ENCODE results near the gene TNFRSF1B. TPM values are rescaled to one million over a fixed set of nuclear protein-coding genes. Genes with fewer than 3 reads are reported as not detected.

Gene TNFRSF1B
- total and polyA plus RNA-seq, 2 experiments from 2014 or later, result 0.91 to 4.1 TPM

- Mint-ChIP-seq H3K4me3 (no peak overlapping the region), H3K27ac (no peak overlapping the region), H3K9me3 (no peaks in the 10 kb centered on the region), H3K4me1 (peaks cover 16% of the 10 kb centered on the region; the same call in 2 of the 3 replicates), H3K36me3 (ENCODE audit: low read depth) (no peaks in the 10 kb centered on the region; the same call in 2 of the 3 replicates), H3K27me3 (ENCODE audit: insufficient read depth, low read depth, poor library complexity) (peaks cover 26% of the 10 kb centered on the region)
- Histone ChIP-seq H3K9me2 (ENCODE audit: insufficient read depth) (no peaks in the 10 kb centered on the region), H3K79me2 (replicated peaks; ENCODE audit: insufficient read depth) (no peaks in the 10 kb centered on the region), H3K27ac (ENCODE audit: low read depth) (no peak overlapping the region), H3K4me1 (ENCODE audit: insufficient read depth) (no peaks in the 10 kb centered on the region; the same call in 1 of the 2 replicates), H3K36me3 (ENCODE audit: insufficient read depth) (no peaks in the 10 kb centered on the region; the same call in 1 of the 2 replicates), H3K4me3 (no peak overlapping the region), H4K20me1 (replicated peaks; ENCODE audit: insufficient read depth) (no peaks in the 10 kb centered on the region), H3F3A (replicated peaks; ENCODE audit: low read depth) (no peaks in the 10 kb centered on the region), H2AFZ (no peak overlapping the region), H3K4me2 (no peak overlapping the region), H3K27me3 (ENCODE audit: insufficient read depth) (peaks cover 38% of the 10 kb centered on the region)
- DNase-seq (ENCODE audit: low spot score) (no peak), ATAC-seq (no peak)
- TF ChIP-seq NANOG (IDR thresholded peaks at IDR 0.05; ENCODE audit: borderline replicate concordance) (no peak), EZH2phosphoT487 (IDR thresholded peaks at IDR 0.05; ENCODE audit: unreplicated experiment) (no peak), EZH2 (IDR thresholded peaks at IDR 0.05; ENCODE audit: low read depth, unreplicated experiment) (no peak), STAT1 (IDR thresholded peaks at IDR 0.05; ENCODE audit: unreplicated experiment) (no peak), CREB1 (CRISPR knock-in tag; IDR thresholded peaks at IDR 0.05; ENCODE audit: low read depth) (no peak), REST (IDR thresholded peaks at IDR 0.05; ENCODE audit: unreplicated experiment) (no peak), CTCF (conservative IDR thresholded peaks at IDR 0.05; ENCODE audit: low read depth in 2 of 2) (no peak), POLR2AphosphoS5 (IDR thresholded peaks at IDR 0.05; ENCODE audit: low read depth) (no peak), ZNF114 (CRISPR knock-in tag; IDR thresholded peaks at IDR 0.05) (no peak), JUNB (IDR thresholded peaks at IDR 0.05; ENCODE audit: unreplicated experiment) (no peak), ETS1 (IDR thresholded peaks at IDR 0.05) (no peak), ZNF331 (CRISPR knock-in tag; IDR thresholded peaks at IDR 0.05; ENCODE audit: low read depth) (no peak)
These were observed 3.5 kb downstream of the TNFRSF1B start for GRCh38 chr1:12170263-12170671.

All from GM23338 (cell line).